ENCODE measurements around the gene CRMP1.
"Not testable (repeated sequence)": the region's sequence is repeated elsewhere in the genome, so short reads cannot be mapped to it uniquely, and the experiment has no call there.

CRMP1 gene

DNA sequence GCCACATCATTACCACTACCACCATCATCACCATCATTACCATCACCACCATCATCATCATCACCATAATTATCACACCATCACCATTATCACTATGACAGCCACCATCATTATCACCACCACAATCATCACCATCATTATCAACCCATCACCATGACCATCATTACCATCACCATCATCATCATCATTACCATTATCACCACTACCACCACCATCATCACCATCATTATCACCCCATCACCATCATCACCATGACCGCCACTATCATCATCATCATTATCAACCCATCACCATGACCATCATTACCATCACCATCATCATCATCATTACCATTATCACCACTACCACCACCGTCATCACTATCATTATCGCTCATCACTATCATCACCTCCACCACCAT is 36.5 kb downstream of the CRMP1 start:
- not testable (repeated sequence) for DNase-seq (ENCODE audit: low spot score)

GRCh38 chr4:5854929-5855328 is 38.0 kb downstream of the CRMP1 start:
- DNase-seq (ENCODE audit: low spot score), result no peak

DNA sequence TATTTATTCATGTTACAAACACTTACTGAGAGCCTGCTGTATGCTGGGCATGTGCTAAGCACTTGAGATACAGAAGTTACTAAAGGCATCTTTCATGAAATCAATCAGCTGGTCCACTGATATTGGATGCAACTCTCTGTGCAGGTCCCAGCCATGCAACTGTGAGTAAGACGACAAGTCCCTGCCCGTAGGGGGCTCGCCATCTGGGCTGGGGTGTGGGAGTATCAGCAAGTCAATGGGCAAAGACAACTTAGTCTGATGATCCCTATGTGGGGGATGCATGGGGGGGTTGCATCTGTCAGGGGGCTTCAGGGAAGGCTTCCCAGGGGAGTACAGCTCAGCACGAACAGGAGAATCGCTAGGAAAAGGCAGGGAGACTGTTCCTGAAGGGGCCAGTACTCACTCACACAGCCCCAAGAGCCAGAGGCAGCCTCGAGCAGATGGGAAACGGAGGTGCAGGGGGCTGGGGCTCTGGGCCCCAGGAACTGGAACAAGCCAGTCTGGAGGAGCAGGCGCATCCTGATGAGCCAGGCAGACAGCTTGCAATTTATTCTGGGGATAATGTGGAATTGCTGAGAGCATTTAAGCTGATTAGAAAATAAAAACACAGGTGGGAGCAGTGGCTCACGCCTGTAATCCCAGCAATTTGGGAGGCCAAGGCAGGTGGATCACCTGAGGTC is 40.2 kb downstream of the CRMP1 start:
- DNase-seq (ENCODE audit: low spot score), result no peak

- no peak for DNase-seq (ENCODE audit: low spot score)
These were observed 41.1 kb downstream of the CRMP1 start for GRCh38 chr4:5851637-5852301.

DNA sequence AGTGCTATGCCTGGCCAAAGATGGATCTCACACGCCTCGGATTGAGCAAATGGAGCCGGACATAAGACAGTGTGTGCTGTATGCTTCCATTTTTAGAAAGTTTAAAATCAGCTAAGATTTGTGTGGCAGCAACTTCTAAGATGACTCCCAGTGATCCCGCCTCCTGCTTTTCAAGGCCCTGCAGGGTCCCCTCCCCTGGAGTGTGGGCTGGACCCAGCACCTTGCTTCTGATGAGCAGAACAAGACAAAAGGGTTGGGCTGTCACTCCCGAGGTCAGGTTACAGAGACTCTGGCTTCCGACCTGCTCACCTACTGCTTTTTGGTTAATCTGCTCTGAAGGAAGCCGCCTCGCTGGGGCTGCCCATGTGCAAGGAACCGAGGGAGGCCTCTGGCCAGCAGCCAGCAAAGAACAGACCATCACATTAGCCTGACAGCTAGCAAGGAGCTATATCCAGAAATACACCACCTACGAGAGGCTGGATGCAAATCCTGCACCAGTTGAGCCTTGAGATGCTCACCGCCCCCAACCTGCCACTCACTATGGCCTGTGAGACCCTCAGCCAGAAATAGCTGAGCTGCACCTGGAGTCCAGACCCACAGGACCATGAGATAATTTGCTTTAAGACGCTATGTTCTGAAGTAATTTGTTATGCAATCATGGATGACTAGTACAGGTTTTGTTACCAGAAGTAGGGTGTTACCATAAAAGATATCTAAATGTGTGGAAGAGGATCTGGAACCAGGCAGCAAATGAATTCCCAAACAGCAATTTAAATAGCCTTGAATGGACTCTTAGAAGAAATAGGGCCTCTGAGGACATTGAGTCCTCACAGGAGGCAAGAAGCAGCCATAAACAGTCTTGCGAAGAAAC is 47.6 kb downstream of the CRMP1 start:
- no peak for DNase-seq (ENCODE audit: low spot score)

DNA sequence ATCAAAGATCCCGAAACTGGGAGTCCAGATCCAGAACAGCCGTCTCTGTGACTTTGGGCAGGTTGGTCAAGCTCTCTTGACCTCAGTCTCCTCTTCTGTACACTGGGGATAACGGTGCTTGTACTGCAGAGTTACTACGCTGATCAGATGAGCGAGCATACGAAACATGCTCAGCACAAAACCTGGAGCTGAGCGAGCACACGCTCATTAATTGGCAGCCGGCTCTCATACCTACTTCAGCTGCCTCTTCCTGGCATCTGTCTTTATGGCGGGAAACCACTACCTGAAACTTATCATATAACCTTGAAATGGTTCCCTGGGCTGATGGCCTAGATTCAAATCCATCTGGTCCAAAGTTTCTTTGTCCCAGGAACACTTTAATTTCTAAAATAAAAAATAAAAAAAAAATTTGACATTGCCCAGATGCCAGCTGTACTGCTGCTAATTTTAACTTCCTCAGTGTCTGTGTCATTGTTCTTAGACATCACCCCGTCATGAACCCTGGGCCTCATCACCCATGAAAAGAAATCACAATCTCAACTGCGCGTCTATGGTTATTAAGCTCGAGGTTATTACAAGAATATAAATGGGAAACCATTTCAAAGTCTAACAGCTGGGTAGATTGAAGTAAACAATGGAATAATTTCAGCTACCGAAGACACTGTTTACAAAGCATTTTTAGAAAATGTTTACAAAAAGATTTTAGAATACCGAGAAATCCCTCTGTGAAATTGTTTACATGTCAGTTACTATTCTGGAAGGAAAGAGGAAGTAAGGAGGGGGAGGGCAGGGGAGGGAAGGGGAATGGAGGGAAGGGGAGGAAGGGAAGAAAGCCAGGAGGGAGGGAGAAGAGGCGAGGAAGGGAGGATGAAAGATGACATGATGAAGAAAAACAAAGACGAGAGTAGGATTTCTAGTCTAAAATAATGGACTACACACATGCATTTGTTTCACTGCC is 49.0 kb downstream of the CRMP1 start:
- DNase-seq (ENCODE audit: low spot score), result no peak

GRCh38 chr4:5842456-5842855 is 50.4 kb downstream of the CRMP1 start:
- DNase-seq (ENCODE audit: low spot score), result no peak

DNA sequence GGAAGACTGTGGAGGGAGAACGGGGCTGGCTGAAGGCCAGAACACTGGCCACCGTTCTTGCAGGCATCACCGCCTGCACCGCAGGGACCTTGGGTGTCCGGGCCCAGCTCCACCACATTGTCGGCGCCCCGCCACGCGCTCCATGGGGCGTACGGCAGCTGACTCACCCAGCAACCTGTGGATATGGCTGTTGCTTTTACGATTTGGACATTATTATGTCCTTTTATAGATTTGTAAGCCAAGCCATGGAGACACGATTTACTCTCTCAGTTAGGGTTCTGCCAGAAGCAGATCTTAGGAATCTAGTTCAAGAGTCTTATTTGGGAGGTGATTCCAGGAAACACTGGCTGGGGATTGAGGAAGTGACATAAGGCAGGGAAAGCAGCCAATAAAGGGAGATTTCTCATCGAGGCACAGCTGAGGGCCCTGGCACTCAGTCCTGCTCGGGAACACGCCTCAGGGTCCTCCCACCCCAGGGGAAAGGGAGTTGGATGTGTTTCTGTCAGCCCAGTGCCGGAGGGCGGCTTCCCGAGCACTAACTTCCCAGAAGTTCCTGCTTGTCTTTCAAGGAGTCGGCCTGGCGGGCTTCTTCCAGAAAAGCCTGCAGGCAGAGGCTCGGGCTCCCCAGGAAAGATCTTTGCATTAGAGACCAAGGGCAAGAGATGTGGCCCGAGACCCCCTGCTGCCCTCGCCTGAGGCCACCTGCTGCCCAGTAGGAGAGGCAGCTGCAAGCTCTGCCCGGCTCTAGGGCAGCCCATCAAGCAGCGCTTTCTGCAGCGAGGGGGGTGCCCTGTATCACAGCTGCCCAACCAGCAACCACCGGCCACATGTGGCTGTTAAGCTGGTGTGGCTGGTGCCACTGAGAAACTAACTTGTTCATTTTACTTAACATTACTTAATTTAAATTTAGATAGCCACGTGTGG is 52.9 kb downstream of the CRMP1 start:
- peak; percentile 75 for DNase-seq (ENCODE audit: low spot score)

GRCh38 chr4:5839332-5839731 is 53.6 kb downstream of the CRMP1 start:
- DNase-seq (ENCODE audit: low spot score), result no peak

DNA sequence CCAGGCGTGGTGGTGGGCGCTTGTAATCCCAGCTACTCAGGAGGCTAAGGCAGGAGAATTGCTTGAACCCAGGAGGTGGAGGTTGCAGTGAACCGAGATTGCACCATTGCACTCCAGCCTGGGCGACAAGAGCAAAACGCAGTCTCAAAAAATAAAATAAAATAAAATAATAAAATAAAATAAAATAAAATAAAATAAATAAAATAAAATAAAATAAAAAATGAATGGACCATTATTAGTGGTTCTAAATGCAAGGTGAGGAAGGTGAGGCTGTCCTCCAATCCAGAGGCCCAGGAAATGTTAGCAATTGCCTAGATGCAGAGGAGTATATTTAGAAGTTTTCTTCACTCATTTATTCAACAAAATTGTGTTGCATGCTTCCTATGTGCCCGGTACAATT is 55.4 kb downstream of the CRMP1 start:
- not testable (repeated sequence) for DNase-seq (ENCODE audit: low spot score)

DNA sequence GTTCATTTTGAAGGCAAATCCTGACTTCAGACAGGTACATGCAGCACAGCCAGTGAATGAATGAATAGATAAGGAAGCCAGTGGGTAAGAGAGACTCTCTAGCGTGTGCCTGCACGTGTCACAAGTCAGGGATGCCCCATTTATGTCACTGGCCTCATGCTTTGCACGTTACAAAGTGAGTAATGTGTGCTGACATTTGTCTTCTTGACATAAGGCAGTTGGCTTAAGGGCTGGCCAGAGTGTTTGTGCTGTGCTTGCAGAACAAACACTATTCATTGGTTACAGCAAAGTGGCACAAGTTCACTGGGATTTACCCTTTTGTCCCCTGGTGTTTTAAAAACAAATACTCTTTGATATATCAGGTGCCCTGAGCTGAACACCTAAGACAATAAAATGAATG is 55.9 kb downstream of the CRMP1 start:
- no peak for DNase-seq (ENCODE audit: low spot score)

DNA sequence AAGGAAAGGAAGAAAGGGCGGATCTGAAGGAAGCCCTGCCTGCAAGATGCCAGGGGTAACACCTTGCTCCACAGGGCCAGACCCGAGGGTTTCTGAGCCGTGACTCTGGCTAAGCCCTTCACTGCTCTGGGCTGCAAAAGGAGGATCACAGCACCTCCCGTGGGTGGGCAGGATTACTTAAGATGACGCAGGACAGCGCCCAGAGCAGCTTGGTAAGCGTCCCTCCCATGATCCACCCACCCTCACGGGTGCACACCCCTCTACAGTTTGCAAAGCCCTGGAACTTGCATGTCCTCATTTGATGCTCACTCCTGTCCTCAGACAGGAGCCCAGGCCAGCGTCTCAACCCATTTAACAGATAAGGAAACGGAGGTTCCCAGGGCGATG is 64.9 kb downstream of the CRMP1 start:
- DNase-seq (ENCODE audit: low spot score), result no peak

GRCh38 chr4:5827108-5828004 is 65.5 kb downstream of the CRMP1 start:
- peak; percentile 84 for DNase-seq (ENCODE audit: low spot score)

DNA sequence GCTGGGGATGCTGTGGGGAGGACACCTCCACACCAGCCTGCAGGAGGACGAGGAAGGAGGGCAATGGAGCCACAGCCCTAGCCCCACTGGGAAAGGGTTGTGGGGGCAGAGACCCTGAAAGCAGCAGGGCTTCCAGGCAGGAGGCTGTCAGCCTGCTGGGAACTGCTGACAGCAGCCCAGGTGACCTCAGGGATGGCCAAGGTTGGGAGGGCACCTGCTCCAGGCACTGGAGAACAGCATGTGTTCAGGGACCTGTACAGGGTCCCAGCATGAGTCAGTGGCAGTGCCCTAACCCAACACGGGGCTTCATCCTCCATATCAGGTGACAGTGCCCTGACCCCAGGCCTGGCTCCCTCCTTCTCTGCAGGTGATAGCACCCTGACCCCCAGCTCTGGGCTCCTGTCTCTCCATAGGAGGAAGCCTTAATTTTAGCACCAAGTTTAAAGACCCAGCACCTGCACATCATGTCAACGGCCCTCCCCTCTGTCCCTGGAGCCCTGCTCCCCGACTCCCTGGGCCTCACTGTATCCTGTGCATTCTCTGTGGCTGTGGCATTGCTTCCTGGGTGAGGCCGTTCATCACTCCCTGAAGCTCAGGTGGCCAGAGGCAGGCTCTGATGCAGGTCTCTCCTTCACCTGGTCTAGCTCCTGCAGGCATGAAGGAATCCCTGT is 66.3 kb downstream of the CRMP1 start:
- DNase-seq (ENCODE audit: low spot score), result no peak

DNA sequence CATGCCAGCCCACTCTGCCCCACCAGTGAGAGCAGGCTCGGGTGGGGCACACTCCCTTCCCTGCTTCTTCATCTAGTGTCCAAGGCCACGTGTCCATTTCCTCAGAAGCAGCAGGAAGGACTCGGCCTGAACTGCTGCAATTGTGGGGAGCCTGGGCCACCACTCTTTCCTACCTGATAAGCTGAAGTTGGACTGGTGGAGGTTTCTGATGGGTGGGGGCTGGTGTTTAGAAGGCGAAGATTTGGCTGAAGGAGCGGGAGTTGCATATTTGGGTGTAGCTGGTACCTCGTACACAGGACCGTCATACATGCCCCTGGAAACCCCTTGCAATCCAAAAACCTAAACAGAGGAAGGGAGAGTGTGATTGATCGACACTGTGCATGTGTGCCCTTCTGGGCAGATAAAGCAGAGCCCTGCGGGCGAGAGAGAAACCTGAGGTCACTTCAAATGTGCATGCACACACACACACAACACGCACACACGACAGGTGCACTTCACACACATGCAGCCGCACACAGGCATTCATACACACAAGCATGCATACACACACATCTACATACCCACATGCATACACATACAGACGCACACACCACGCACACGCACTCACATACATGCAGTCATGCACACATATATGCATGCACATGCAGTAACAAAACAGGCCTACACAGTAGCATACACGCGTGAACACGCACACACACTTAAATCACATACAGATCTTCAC is 67.4 kb downstream of the CRMP1 start:
- no peak for DNase-seq (ENCODE audit: low spot score)

DNA sequence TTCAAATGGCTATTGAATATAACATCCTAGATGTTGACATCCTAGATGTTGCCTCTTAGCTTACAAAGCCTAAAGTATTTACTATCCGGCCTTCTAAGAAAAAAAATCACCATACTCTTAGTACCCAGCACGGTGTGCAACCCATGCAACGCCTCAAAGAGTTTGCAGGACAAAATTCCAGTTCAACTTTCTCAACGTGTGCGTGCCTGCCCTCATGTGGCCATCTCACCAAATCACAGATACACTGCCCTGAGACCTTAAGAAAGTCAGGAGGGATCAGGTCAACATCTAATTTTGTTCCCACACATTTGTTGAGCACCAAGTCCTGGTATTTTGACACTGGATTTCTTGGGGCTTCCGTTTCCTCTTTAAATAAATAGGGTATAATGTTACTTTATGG is 68.3 kb downstream of the CRMP1 start:
- DNase-seq (ENCODE audit: low spot score), result peak; percentile 72

- no peak for DNase-seq (ENCODE audit: low spot score)
These were observed 68.7 kb downstream of the CRMP1 start for GRCh38 chr4:5824227-5824626.

GRCh38 chr4:5823542-5824211 is 69.2 kb downstream of the CRMP1 start:
- no peak for DNase-seq (ENCODE audit: low spot score)

Data from GM03348 (cell line).